DOHH2 (cell line): ENCODE results near the gene ZMAT5.

Experiments
- H3F3A ChIP-seq: fragments of 200-600 bp; sonication (generic), shearing (Covaris generic); 2 replicates; pipeline ENCODE4 v1.6.0; 2016; ENCODE audit warnings: antibody characterized with exemption, mild to moderate bottlenecking; ENCODE audit not compliant: control insufficient read depth, insufficient read depth
- H3K27ac ChIP-seq: fragments of 200-600 bp; sonication (generic); 2 replicates; pipeline ENCODE4 v1.5.1; 2014; ENCODE audit warnings: low read depth, mild to moderate bottlenecking, low read length, moderate library complexity
- H3K27me3 ChIP-seq: fragments of 200-600 bp; sonication (generic); 2 replicates; pipeline ENCODE4 v1.6.1; 2014; ENCODE audit warnings: mild to moderate bottlenecking, low read length, mixed read lengths; ENCODE audit not compliant: control insufficient read depth
- H3K36me3 ChIP-seq: fragments of 200-600 bp; sonication (generic); 2 replicates; pipeline ENCODE4 v1.6.1; 2014; ENCODE audit warnings: mild to moderate bottlenecking, low read length, moderate library complexity, mixed read lengths; ENCODE audit not compliant: control insufficient read depth
- H3K4me1 ChIP-seq: fragments of 200-600 bp; sonication (generic); 2 replicates; pipeline ENCODE4 v1.6.1; 2014; ENCODE audit warnings: mild to moderate bottlenecking, low read length, mixed read lengths; ENCODE audit not compliant: control insufficient read depth
- H3K4me2 ChIP-seq: fragments of 200-600 bp; sonication (generic); 2 replicates; pipeline ENCODE4 v1.6.0; 2014; ENCODE audit warnings: mild to moderate bottlenecking, low read length, moderate library complexity
- H3K4me3 ChIP-seq: fragments of 200-600 bp; sonication (generic); 2 replicates; pipeline ENCODE4 v1.5.1; 2014; ENCODE audit warnings: mild to moderate bottlenecking, low read length, mixed read lengths
- H3K79me2 ChIP-seq: fragments of 200-600 bp; sonication (generic); 2 replicates; pipeline ENCODE4 v1.6.1; 2014; ENCODE audit warnings: mild to moderate bottlenecking, low read length, mixed read lengths; ENCODE audit not compliant: control insufficient read depth
- H3K9me2 ChIP-seq: fragments of 200-600 bp; sonication (generic); replicated peaks from 2 replicates; pipeline ENCODE4 v1.6.1; 2014; ENCODE audit warnings: mild to moderate bottlenecking, low read length, mixed read lengths; ENCODE audit not compliant: control insufficient read depth
- H3K9me3 ChIP-seq: fragments of 200-600 bp; sonication (generic); 2 replicates; pipeline ENCODE4 v1.6.1; 2014; ENCODE audit warnings: antibody characterized with exemption, low read length, mixed read lengths; ENCODE audit not compliant: control insufficient read depth, insufficient read depth
- H4K20me1 ChIP-seq: fragments of 200-600 bp; sonication (generic); 2 replicates; pipeline ENCODE4 v1.6.0; 2014; ENCODE audit warnings: low read depth, mild to moderate bottlenecking, antibody characterized with exemption, low read length, moderate library complexity; ENCODE audit not compliant: control insufficient read depth, insufficient read depth
- CTCF ChIP-seq: fragments of 200-600 bp; sonication (generic); IDR thresholded peaks from one replicate; pipeline ENCODE4 v1.5.1; 2014; ENCODE audit warnings: antibody characterized with exemption, mild to moderate bottlenecking, low read depth, low read length; ENCODE audit not compliant: poor library complexity, severe bottlenecking
- EZH2phosphoT487 ChIP-seq: fragments of 200-600 bp; sonication (generic); IDR thresholded peaks from 2 replicates; pipeline ENCODE4 v1.6.1; 2017; ENCODE audit warnings: borderline replicate concordance, mild to moderate bottlenecking, antibody characterized with exemption, low read length, moderate library complexity, mixed read lengths

ZMAT5 gene

GRCh38 chr22:29700900-29701154, 66.0 kb downstream of the ZMAT5 start:
- no peak overlapping the region for H3K4me3 ChIP-seq
- TF ChIP-seq EZH2phosphoT487 (no peak), CTCF (no peak)
- no peaks in the 10 kb centered on the region for H3K9me2 ChIP-seq
- no peaks in the 10 kb centered on the region for H3F3A ChIP-seq
- 0 out of 2 replicates have a peak, but pooled peaks cover 3% of the 10 kb centered on the region for H4K20me1 ChIP-seq
- H3K4me2 ChIP-seq = no peak overlapping the region
- no peaks in the 10 kb centered on the region for H3K9me3 ChIP-seq
- no peaks in the 10 kb centered on the region for H3K79me2 ChIP-seq
- H3K27me3 ChIP-seq = no peaks in the 10 kb centered on the region; the same call in 1 of the 2 replicates
- H3K36me3 ChIP-seq = no peaks in the 10 kb centered on the region
- H3K27ac ChIP-seq = no peak overlapping the region
- H3K4me1 ChIP-seq = peaks cover 26% of the 10 kb centered on the region

GRCh38 chr22:29700206-29700899, 66.5 kb downstream of the ZMAT5 start:
- Histone ChIP-seq H3K4me1 (peaks cover 26% of the 10 kb centered on the region), H3K36me3 (no peaks in the 10 kb centered on the region; the same call in 1 of the 2 replicates), H4K20me1 (0 out of 2 replicates have a peak, but pooled peaks cover 3% of the 10 kb centered on the region), H3K9me2 (no peaks in the 10 kb centered on the region), H3K4me2 (no peak overlapping the region), H3F3A (no peaks in the 10 kb centered on the region), H3K79me2 (no peaks in the 10 kb centered on the region), H3K27ac (no peak overlapping the region), H3K4me3 (no peak overlapping the region), H3K27me3 (no peaks in the 10 kb centered on the region; the same call in 1 of the 2 replicates), H3K9me3 (no peaks in the 10 kb centered on the region)
- no peak for TF ChIP-seq EZH2phosphoT487

GRCh38 chr22:29697853-29698598, 68.8 kb downstream of the ZMAT5 start:
- TF ChIP-seq CTCF (no peak), EZH2phosphoT487 (no peak)
- no peaks in the 10 kb centered on the region; the same call in 1 of the 2 replicates for H3K27me3 ChIP-seq
- no peaks in the 10 kb centered on the region for H3K9me2 ChIP-seq
- H4K20me1 ChIP-seq = 0 out of 2 replicates have a peak, but pooled peaks cover 3% of the 10 kb centered on the region
- H3K4me2 ChIP-seq = no peak overlapping the region
- H3F3A ChIP-seq = no peaks in the 10 kb centered on the region
- H3K4me1 ChIP-seq = peaks cover 17% of the 10 kb centered on the region
- H3K36me3 ChIP-seq = no peaks in the 10 kb centered on the region; the same call in 1 of the 2 replicates
- H3K79me2 ChIP-seq = no peaks in the 10 kb centered on the region
- no peaks in the 10 kb centered on the region for H3K9me3 ChIP-seq
- H3K27ac ChIP-seq = no peak overlapping the region
- no peak overlapping the region for H3K4me3 ChIP-seq
